Smooth muscle cell of the brain vasculature (primary cell): ENCODE results near the gene DNMT3L.
"Not testable (repeated sequence)": the region's sequence is repeated elsewhere in the genome, so short reads cannot be mapped to it uniquely, and the experiment has no call there.

Experiments
- DNase-seq: peaks from one replicate; pipeline ENCODE4 v3.0.0-alpha.2; 2012; ENCODE audit warnings: low read depth, low spot score

Gene DNMT3L

GRCh38 chr21:44295163-44295573 lies 33.5 kb upstream of the DNMT3L start:
- DNase-seq: no peak

- DNase-seq: no peak
Measured at GRCh38 chr21:44294391-44295162, 32.9 kb upstream of the DNMT3L start.

GRCh38 chr21:44293551-44294231 lies 32.0 kb upstream of the DNMT3L start:
- DNase-seq: no peak

- no peak for DNase-seq
Measured at GRCh38 chr21:44292812-44293195, 31.1 kb upstream of the DNMT3L start.

GRCh38 chr21:44291936-44292811 lies 30.5 kb upstream of the DNMT3L start:
- DNase-seq: no peak

- DNase-seq: no peak
Measured at GRCh38 chr21:44291078-44291935, 29.6 kb upstream of the DNMT3L start.

- no peak for DNase-seq
Measured at GRCh38 chr21:44290327-44291077, 28.8 kb upstream of the DNMT3L start.

GRCh38 chr21:44289381-44290010 lies 27.8 kb upstream of the DNMT3L start:
- no peak for DNase-seq

- DNase-seq: no peak
Measured at GRCh38 chr21:44288251-44289110, 26.8 kb upstream of the DNMT3L start.

GRCh38 chr21:44286716-44287632 lies 25.3 kb upstream of the DNMT3L start:
- DNase-seq: no peak

- DNase-seq: no peak
Measured at GRCh38 chr21:44286086-44286715, 24.5 kb upstream of the DNMT3L start.

- DNase-seq: no peak
Measured at GRCh38 chr21:44285138-44285992, 23.7 kb upstream of the DNMT3L start, which contains the start of gene AIRE. TSS of gene AIRE (plus strand) at chr21:44285876. CDS start at chr21:44286007, 131 bp downstream.

- DNase-seq: no peak
Measured at GRCh38 chr21:44283948-44284347, 22.3 kb upstream of the DNMT3L start.

GRCh38 chr21:44283211-44283785 lies 21.6 kb upstream of the DNMT3L start:
- not testable (repeated sequence) for DNase-seq

- DNase-seq: no peak
Measured at GRCh38 chr21:44282370-44282769, 20.7 kb upstream of the DNMT3L start.

- no peak for DNase-seq
Measured at GRCh38 chr21:44281801-44282200, 20.1 kb upstream of the DNMT3L start.
